Kidney (tissue), 22 donors: Measurements from ENCODE around the gene KCNJ2. TPM values are rescaled to one million over a fixed set of nuclear protein-coding genes. Genes with fewer than 3 reads are reported as not detected.

Experiments
- DNase-seq, 5 donors: peaks; one replicate each; pipeline ENCODE4 v3.0.0-alpha.2; 2013 to 2020
- FAIRE-seq: peaks from 2 replicates; lab custom pipeline; 2012; peaks lifted over from hg19 to GRCh38; lab: Jason Lieb, UNC
- H3K27ac ChIP-seq, 2 donors: one replicate each; pipeline ENCODE4 v1.7.0; 2013; ENCODE audit warnings: low read depth in 2 of 2, low read length in 2 of 2, inconsistent platforms in 1 of 2
- H3K27me3 ChIP-seq: one replicate; pipeline ENCODE4 v1.7.1; 2013; ENCODE audit warnings: low read length, inconsistent platforms; ENCODE audit not compliant: control insufficient read depth, insufficient read depth
- H3K36me3 ChIP-seq, 3 donors: one replicate each; pipeline versions ENCODE4 v1.7.0 to v1.7.1; 2013; ENCODE audit warnings: low read length in 3 of 3, control low read depth in 1 of 3, inconsistent platforms in 1 of 3; ENCODE audit not compliant: insufficient read depth in 3 of 3, control insufficient read depth in 2 of 3
- H3K4me1 ChIP-seq, 3 donors: one replicate each; pipeline versions ENCODE4 v1.7.0 to v1.7.1; 2013; ENCODE audit warnings: low read length in 3 of 3, inconsistent platforms in 1 of 3, low read depth in 1 of 3; ENCODE audit not compliant: control insufficient read depth in 2 of 3, insufficient read depth in 2 of 3
- H3K4me3 ChIP-seq, 3 donors: one replicate each; pipeline versions ENCODE4 v1.7.0 to v1.8.1; 2013; ENCODE audit warnings: low read length in 3 of 3, control low read depth in 1 of 3, inconsistent platforms in 1 of 3
- H3K9ac ChIP-seq, 3 donors: one replicate each; pipeline versions ENCODE4 v1.7.0 to v1.7.1; 2013; ENCODE audit warnings: low read length in 3 of 3, control low read depth in 1 of 3, inconsistent platforms in 1 of 3
- H3K9me3 ChIP-seq, 3 donors: one replicate each; pipeline versions ENCODE4 v1.7.0 to v1.7.1; 2013; ENCODE audit warnings: low read length in 3 of 3, control low read depth in 1 of 3, inconsistent platforms in 1 of 3; ENCODE audit not compliant: control insufficient read depth in 2 of 3, insufficient read depth in 1 of 3
- intact Hi-C: fragments of 100-400 bp; cut with DNase I; formaldehyde crosslinking; loops from one replicate; pipeline ENCODE4 v1.11.1; 2022
- long read RNA-seq, 10 donors: library from polyadenylated mRNA in 1 of 10; unstranded in 1 of 10; transcript quantifications; one replicate each; pipeline ENCODE4 v2.0.0 and lab custom pipeline, GENCODE V29; 2021 to 2026
- polyA plus RNA-seq: library from polyadenylated mRNA; stranded (reverse); fragments of 350-450 nt; fragmentation: Illumina TruSeq; extraction: RNeasy Lipid Tissue Mini Kit (QIAGEN cat#74804); gene quantifications from one replicate; pipeline ENCODE4 v1.2.3, GENCODE V29; 2014; ENCODE audit warnings: low read depth, low replicate concordance; ENCODE audit not compliant: insufficient read depth
- total RNA-seq: library from RNA; stranded (reverse); fragmentation: NEBNext Ultra II Directional; extraction: Animal tissue kit (Norgen Biotek cat#: 25700); gene quantifications from one replicate; pipeline ENCODE4 v1.2.1, GENCODE V29; 2021
- TF ChIP-seq, protein P1 (sequence below): IDR thresholded peaks from 3 replicates; pipeline ENCODE4 v1.5.1; 2012; ENCODE audit warnings: mild to moderate bottlenecking, moderate library complexity, borderline replicate concordance; ENCODE audit not compliant: insufficient read depth; ENCODE audit errors: extremely low read depth
- donor health status: control.
- donor health status: control.
- donor health status: control.
- donor health status: control.
- donor health status: control.
- donor health status: DM: yes; HTN: yes; CAD: no.
- donor health status: Normal renal cell carcinoma (clear cell type).

Gene KCNJ2
- total RNA-seq (4.4 TPM), polyA plus RNA-seq (0.71 TPM)
- long read RNA-seq, donor 1, result 0 reads
- long read RNA-seq, donor 2, full-length matches to known transcripts, result 1 of 1 reads
- long read RNA-seq, donor 2, partial matches to known transcripts, result 0 of 1 reads
- long read RNA-seq, donor 2, other reads (novel, unspliced or antisense), result 0 of 1 reads
- long read RNA-seq, donor 3, result 0 reads
- long read RNA-seq, donor 4, result 0 reads
- long read RNA-seq, donor 5, full-length matches to known transcripts, result 1 of 1 reads
- long read RNA-seq, donor 5, partial matches to known transcripts, result 0 of 1 reads
- long read RNA-seq, donor 5, other reads (novel, unspliced or antisense), result 0 of 1 reads
- long read RNA-seq, donor 6, result 0 reads
- long read RNA-seq, donor 7, result 0 reads
- long read RNA-seq, donor 8, result 0 reads
- long read RNA-seq, donor 9, result 0 reads
- long read RNA-seq, donor 10, full-length matches to known transcripts, result 1 of 1 reads
- long read RNA-seq, donor 10, partial matches to known transcripts, result 0 of 1 reads
- long read RNA-seq, donor 10, other reads (novel, unspliced or antisense), result 0 of 1 reads

DNA sequence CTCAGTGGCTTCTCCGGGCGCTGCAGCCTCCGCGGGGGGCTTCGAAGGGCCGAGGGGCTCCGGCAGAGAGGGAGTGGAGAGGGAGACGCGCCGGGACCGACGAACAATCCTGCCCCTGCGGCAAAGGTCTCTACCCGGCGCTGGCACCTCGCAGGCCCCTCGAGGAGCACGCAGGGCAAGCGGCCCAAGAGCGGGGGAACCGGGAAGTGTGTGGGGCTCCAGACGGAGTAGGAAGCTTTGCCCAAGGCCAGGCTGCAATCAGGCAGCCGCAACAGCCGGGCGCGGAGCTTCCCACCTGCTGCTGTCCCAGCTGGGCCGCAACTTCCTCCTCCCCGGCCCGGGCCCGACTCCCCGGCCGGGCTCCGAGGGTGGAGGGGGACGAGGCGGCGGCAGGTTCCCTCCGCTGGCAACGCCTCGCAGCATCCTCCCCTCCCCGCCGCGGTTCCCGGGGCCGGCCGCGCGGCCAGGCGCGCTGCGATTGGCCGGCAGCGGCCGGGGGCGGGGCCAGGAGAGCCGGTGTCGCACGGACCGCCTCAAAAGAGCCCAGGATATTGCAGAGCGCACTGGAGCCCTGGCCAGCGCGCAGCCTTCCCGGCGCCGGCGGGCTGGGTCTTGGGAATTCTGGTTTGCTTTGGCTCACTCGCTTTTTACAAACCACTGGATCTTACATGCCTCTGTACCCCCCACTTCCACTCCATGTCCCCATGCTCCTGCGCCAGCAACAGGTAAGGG, at the start of gene KCNJ2:
KCNJ2 (plus strand) TSS at position 556 of the 732 bp plus-strand sequence. CDS start 5,508 bp downstream, outside the sequence.
- no peaks in the 10 kb centered on the region for H3K27me3 ChIP-seq
- H3K4me3 ChIP-seq, result peak within 1 kb of the TSS; percentile 63 to 69 (median 67)
- intact Hi-C loops, result no loop called here
- DNase-seq, result peak; percentile 91 to 94 (median 93)
- TF ChIP-seq, protein P1, sequence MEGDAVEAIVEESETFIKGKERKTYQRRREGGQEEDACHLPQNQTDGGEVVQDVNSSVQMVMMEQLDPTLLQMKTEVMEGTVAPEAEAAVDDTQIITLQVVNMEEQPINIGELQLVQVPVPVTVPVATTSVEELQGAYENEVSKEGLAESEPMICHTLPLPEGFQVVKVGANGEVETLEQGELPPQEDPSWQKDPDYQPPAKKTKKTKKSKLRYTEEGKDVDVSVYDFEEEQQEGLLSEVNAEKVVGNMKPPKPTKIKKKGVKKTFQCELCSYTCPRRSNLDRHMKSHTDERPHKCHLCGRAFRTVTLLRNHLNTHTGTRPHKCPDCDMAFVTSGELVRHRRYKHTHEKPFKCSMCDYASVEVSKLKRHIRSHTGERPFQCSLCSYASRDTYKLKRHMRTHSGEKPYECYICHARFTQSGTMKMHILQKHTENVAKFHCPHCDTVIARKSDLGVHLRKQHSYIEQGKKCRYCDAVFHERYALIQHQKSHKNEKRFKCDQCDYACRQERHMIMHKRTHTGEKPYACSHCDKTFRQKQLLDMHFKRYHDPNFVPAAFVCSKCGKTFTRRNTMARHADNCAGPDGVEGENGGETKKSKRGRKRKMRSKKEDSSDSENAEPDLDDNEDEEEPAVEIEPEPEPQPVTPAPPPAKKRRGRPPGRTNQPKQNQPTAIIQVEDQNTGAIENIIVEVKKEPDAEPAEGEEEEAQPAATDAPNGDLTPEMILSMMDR, result no peak
- H3K9ac ChIP-seq, result peak within 1 kb of the TSS; percentile 17 to 67 (median 37)
- peak within 1 kb of the TSS; percentile 43 to 61 for H3K27ac ChIP-seq
- no peaks in the 10 kb centered on the region for H3K9me3 ChIP-seq
- no peaks in the 10 kb centered on the region for H3K36me3 ChIP-seq
- FAIRE-seq, result no peak
- H3K4me1 ChIP-seq, result peaks cover 0 to 4% (median 0%) of the 10 kb centered on the region in 3 donors

GRCh38 chr17:70119545-70119944, 49.8 kb upstream of the KCNJ2 start:
- intact Hi-C loops, result no loop called here
- H3K4me3 ChIP-seq, result no peak overlapping the region
- no peaks in the 10 kb centered on the region for H3K4me1 ChIP-seq
- TF ChIP-seq, protein P1, result no peak
- H3K36me3 ChIP-seq, result peaks cover 0 to 4% (median 0%) of the 10 kb centered on the region in 3 donors
- H3K9me3 ChIP-seq, result no peaks in the 10 kb centered on the region
- H3K9ac ChIP-seq, result no peak overlapping the region
- H3K27ac ChIP-seq, result no peak overlapping the region
- FAIRE-seq (no peak), DNase-seq (no peak)
- H3K27me3 ChIP-seq, result no peaks in the 10 kb centered on the region

DNA sequence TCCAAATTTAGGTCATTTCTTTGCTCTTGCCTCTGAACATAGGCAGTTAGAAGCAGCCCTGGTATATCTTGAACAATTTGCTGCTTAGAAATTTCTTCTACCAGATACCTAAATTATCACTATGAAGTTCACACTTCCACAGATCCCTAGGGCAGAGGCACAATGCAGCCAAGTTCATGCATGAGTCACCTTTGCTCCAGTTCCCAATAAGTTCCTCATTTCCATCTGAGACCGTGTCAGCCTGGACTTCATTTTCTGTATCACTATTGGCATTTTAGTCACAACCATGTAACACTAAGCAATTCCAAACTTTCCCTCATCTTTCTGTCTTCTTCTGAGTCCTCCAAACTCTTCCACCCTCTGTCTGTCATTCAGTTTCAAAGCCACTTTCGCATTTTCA, 49.3 kb upstream of the KCNJ2 start:
- no peaks in the 10 kb centered on the region for H3K9me3 ChIP-seq
- H3K36me3 ChIP-seq, result peaks cover 0 to 4% (median 0%) of the 10 kb centered on the region in 3 donors
- TF ChIP-seq, protein P1, result no peak
- no peaks in the 10 kb centered on the region for H3K4me1 ChIP-seq
- no peak overlapping the region for H3K9ac ChIP-seq
- no peaks in the 10 kb centered on the region for H3K27me3 ChIP-seq
- DNase-seq (no peak), FAIRE-seq (no peak)
- intact Hi-C loops, result no loop called here
- H3K27ac ChIP-seq, result no peak overlapping the region
- H3K4me3 ChIP-seq, result no peak overlapping the region
